HK-2 (cell line): ENCODE measurements around the gene ELMOD3.
"Not testable (repeated sequence)": the region's sequence is repeated elsewhere in the genome, so short reads cannot be mapped to it uniquely, and the experiment has no call there.

Experiments used
- DNase-seq: peaks from one replicate; pipeline ENCODE4 v3.0.0-alpha.2; 2018; ENCODE audit not compliant: unreplicated experiment

The ELMOD3 gene

DNA sequence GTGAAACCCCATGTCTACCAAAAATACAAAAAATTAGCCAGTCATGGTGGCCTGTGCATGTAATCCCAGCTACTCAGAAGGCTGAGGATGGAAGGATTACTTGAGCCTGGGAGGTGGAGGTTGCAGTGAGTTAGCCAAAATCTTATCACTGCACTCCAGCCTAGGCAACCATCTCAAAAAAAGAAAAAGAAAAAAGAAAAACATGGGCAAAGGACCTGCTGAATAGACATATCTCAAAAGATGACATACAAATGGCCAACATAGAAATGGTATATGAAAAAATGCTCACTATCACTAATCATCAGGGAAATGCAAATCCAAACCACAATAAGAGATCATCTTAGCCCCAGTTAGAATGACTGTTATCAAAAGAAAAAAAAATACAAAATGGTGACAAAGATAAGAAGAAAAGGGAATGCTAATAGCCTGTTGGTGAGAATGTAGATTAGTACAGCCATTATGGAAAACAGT lies 25.4 kb upstream of the ELMOD3 start:
- DNase-seq = no peak

DNA sequence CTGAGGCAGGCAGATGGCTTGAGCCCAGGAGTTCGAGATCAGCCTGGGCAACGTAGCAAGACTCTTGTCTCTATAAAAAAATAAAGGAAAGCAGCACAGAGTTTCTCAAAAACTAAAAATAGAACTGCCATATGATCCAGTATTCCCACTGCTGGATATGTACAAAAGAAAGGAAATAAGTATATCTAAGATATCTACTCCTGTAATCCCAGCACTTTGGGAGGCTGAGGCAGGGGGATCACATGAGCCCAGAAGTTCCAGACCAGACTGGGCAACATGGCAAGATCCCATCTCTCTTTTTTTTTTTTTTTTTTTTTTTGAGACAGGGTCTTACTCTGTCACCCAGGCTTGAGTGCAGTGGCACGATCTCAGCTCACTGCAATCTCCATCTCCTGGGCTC lies 24.9 kb upstream of the ELMOD3 start:
- not testable (repeated sequence) for DNase-seq

- no peak for DNase-seq
Observed at GRCh38 chr2:85330839-85331636, 23.5 kb upstream of the ELMOD3 start.

DNA sequence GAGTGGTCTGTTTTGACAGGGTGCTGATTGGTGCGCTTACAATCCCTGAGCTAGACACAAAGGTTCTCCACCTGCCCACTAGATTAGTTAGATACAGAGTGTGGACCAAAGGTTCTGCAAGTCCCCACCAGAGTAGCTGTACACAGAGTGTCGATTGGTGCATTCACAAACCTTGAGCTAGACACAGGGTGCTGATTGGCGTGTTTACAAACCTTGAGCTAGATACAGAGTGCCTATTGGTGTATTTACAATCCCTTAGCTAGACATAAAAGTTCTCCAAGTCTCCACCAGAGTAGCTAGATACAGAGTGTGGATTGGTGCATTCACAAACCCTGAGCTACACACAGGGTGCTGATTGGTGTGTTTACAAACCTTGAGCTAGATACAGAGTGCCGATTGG lies 20.7 kb upstream of the ELMOD3 start:
- DNase-seq = not testable (repeated sequence)

DNA sequence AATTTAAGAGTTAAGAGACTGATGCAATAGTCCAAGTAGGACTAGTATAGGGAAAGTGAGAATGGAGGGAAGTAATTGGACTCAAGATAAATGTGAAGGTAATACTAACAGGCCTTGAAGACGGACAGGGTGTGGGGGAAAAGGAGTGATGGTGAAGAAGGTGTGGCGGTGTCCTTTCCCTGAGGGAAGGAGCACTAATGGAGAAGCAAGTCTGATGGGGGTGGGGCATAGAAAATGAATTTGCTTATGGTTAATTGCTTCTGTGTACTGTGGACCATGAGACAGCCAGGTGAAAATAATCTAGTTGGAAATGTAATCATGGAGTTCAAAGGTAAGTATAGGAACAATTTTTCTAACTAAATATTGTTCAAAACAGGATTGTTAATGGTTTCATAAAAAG lies 19.6 kb upstream of the ELMOD3 start:
- no peak for DNase-seq

GRCh38 chr2:85340034-85340892 lies 14.3 kb upstream of the ELMOD3 start:
- no peak for DNase-seq

- DNase-seq = no peak
Observed at GRCh38 chr2:85341269-85342029, 13.1 kb upstream of the ELMOD3 start.

- DNase-seq = no peak
Observed at GRCh38 chr2:85342156-85342555, 12.4 kb upstream of the ELMOD3 start.

DNA sequence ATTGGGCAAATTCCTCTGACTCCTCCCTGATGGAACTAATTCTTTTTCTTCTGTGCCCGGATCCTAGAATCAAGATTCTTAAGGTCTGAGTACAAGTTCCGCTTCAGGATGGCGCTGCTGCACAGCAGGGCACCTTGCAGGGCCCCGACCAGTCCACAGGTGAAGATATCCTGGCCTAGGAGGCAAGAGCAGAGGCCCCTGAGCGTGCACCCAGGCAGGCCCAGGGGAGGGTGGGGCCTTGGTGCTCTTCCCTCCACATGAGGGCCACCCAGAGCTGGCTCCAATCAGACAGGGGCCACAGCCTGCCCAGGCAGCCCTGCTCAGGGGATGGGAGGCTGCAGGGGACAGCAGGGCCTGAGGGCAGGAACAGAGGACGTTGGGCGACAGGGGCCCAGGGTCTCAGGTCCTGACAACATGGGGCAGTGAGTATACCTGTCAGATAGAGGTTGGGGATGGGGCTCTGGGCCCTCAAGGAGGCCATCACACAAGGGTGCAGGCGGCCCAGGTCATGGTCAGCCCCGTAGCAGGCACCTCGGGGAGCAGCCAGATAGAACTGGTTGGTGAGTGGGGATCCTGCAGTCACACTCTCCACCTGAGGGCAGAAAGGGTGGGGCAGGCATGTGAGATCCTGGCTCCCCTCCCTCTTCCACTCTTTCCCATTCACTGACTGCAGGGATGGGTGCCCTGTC lies 11.2 kb upstream of the ELMOD3 start:
- not testable (repeated sequence) for DNase-seq

DNA sequence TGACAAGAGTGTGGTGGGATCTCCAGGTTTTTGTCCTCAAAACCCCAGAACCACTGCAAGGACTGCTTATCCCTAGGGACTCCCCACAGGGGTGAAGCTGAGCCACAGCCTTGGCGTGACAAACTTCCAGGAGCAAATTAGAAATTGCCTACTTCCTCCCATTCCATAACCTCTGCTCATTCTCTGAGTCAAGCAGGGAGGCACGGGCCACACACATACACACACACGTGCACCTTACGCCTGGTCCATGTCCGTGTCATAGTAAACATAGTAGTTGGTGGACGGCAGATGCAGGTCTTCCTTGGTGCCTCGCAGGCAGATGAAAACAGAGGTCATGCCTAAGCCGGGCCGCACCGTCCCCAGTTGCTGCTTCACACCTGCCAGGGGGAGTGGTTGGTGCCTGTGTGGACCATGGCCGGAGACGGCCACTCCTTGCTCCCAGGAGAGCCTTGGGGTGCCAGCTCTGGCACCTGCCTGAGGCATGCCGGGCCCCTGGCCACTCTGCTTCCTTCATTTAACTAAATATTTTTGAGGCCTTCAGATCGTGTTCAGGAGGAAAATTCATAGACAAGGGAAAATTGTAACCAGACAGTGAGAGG lies 10.1 kb upstream of the ELMOD3 start:
- no peak for DNase-seq

DNA sequence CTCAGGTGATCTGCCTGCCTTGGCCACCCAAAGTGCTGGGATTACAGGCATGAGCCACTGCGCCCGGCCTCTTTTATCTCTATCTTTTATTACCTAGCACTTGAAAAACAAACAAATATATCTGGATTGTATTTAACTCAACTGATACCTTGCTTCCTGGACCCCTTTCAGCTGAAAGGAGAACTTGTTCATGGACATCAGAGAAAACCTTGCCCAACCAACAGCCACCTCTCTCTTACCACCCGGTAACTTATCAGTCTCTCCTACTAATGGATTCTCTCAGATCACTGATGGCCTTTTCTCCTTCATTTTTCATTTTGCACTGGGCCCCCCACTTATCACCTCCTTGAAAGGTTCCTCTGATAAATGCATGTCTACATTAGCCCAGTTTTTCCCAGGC lies 7.0 kb upstream of the ELMOD3 start:
- no peak for DNase-seq

DNA sequence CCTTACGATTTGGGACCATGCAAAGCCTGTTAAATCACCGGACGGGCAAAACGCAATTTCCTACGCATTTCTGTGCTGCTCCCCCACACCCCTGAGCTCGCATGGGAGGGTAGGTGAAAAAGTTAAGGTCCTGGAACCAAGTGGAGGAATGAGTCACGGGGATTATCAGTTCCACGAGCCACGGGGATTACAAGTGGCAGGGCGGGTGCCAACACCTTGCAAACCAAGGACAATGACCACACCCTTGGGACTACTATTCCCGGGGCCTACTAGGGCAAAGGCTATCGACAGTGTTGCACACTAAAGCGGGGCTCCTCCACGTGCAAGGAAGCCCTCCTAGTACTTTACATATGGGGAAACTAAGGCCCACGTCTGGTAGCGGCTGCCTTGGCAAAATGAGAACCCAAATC lies 688 bp upstream of the ELMOD3 start:
- DNase-seq = peak; percentile 39

DNA sequence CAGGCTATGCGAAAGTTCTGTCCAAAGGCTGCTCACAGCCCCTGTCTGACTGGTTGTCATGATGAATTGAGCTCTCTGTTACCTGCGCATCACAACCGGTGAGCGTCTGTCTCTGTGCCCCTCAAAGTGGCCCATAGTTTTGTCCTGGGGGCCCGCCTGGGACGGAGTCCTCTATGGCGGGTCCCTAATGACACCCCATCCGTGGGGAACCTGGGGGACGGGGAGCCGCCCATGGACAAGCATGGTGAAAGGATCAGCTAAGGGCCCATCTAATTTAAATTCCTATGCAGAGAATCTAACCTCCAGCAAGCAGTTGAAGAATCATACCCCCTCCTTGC lies 473 bp downstream of the ELMOD3 start:
- DNase-seq = no peak

GRCh38 chr2:85355521-85355920 lies 952 bp downstream of the ELMOD3 start:
- no peak for DNase-seq

GRCh38 chr2:85356186-85356585 lies 1.6 kb downstream of the ELMOD3 start:
- DNase-seq = no peak

DNA sequence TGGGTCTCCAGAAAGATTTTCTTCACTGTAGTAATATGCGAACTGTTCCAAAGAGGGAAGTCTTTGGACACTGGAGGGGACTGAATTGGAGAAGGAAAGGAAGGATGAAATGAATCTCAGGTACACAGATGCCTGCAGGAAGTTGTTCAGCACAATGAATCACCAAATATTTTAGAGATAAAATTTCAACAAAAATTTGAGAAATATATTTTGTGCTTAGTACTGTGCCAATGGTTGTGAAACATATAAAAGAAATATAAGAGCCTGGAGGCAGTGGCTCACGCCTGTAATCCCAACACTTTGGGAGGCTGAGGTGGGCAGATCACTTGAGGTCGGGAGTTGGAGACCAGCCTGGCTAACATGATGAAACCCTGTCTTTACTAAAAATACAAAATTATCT lies 3.2 kb downstream of the ELMOD3 start:
- DNase-seq = no peak

- DNase-seq = not testable (repeated sequence)
Observed at GRCh38 chr2:85362653-85363387, 8.3 kb downstream of the ELMOD3 start.

DNA sequence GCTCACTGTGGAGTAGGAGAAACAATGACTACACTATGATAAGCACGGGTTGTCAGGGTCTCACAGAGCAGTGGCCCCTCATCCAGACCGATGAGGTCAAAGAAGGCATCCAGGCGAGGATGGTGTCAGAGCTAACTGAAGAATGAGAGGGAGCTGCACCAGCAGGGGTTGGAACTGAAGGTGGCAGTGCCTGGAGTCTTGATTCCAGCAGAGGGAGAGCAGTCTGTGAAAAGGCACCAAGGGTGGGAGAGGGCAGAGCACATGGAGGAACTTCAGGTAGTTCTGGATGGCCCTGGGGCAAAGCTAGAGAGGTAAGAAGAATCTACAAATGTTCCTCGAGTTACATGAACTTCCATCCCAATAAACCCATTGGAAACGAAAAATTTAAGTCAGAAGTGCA lies 12.6 kb downstream of the ELMOD3 start:
- no peak for DNase-seq

DNA sequence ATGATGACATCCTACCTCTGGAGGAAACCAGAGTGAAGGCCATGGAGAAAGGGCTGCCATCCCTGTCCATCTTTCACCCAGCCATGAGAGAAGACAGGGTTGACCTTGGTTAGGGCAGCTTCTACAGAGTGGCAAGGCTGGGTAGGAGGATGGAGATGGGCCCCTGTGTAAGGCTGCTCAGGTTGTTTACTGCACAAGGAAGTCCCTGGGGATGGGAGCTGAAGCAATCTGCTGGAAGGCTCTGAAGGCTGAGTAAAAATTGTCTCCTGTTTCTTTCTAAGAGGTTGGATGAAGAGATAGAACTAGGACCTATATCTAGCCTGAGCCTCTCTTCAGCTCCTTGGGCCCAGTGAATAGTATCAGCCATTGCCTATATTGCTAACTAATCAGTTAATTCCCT lies 14.4 kb downstream of the ELMOD3 start:
- no peak for DNase-seq

DNA sequence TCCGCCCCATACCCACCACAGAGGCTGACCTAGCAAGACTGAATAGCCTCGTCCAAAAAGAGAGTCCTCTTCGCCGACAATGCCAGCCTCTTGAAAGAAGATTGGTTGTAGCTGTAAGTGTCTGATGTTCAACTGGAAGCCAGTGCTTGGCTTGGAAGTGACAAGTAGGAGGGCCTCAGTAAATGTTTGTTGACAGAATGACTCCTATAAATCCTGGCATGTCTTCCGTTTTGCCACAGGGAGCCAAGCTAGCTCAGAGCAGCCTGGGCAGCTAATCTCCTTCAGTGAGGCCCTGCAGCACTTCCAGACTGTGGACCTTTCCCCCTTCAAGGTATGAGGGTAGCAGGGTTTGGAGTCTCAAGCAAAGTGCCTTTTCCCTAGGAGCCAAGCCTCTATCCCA lies 14.9 kb downstream of the ELMOD3 start:
- no peak for DNase-seq

DNA sequence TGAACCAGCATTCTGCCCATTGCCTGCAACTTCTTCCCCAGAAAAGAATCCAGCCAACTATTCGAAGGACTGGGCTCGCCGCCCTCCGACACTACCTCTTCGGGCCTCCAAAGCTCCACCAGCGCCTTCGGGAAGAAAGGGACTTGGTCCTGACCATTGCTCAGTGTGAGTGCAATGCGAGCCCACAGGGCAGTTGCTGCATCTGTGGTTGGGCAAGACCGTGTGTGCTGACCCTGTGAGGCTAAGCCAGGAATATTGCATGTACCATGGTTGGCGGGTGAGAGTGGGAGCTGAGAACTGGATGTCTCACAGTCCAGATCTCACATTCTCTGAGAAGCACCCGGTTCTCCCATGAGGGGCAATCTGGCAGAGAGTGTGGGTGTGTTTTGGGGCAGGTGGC lies 16.5 kb downstream of the ELMOD3 start:
- DNase-seq = no peak
